Fibroblast of pulmonary artery (primary cell): Measurements from ENCODE around the gene C7orf57.
"Not testable (repeated sequence)": the region's sequence is repeated elsewhere in the genome, so short reads cannot be mapped to it uniquely, and the experiment has no call there.

Experiments
- DNase-seq: peaks from one replicate; pipeline ENCODE4 v3.0.0-alpha.2; 2010; ENCODE audit warnings: low read depth
- H3K4me3 ChIP-seq: replicated peaks from 2 replicates; pipeline ENCODE4 v1.5.1; 2011; ENCODE audit warnings: low read depth, mild to moderate bottlenecking, control low read depth, low read length, moderate library complexity
- TF ChIP-seq, protein P1 (sequence below): IDR thresholded peaks from 2 replicates; pipeline ENCODE4 v1.5.1; 2011; ENCODE audit warnings: mild to moderate bottlenecking, control low read depth, low read length, inconsistent platforms; ENCODE audit errors: missing control alignments

Gene C7orf57

DNA sequence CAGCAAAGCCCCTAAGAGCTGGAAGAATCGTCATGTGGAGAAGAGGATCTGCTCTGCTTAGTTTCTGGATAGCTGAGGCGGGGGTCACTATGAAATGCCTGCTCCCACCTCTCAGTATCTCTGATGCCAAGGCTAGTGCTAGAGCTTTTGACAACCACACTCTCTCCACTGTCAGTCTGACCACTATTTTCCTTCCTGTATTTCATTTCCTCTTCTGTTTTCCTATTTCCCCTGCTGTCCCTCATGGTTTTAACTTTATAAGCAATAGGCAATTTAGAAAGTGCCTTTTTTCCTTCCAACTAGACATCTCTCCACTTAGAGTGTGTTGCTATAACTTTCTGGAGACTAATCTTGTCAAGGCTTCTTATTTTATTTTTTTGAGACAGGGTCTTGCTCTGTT lies 23.6 kb downstream of the C7orf57 start:
- H3K4me3 ChIP-seq: no peak overlapping the region
- TF ChIP-seq, protein P1, sequence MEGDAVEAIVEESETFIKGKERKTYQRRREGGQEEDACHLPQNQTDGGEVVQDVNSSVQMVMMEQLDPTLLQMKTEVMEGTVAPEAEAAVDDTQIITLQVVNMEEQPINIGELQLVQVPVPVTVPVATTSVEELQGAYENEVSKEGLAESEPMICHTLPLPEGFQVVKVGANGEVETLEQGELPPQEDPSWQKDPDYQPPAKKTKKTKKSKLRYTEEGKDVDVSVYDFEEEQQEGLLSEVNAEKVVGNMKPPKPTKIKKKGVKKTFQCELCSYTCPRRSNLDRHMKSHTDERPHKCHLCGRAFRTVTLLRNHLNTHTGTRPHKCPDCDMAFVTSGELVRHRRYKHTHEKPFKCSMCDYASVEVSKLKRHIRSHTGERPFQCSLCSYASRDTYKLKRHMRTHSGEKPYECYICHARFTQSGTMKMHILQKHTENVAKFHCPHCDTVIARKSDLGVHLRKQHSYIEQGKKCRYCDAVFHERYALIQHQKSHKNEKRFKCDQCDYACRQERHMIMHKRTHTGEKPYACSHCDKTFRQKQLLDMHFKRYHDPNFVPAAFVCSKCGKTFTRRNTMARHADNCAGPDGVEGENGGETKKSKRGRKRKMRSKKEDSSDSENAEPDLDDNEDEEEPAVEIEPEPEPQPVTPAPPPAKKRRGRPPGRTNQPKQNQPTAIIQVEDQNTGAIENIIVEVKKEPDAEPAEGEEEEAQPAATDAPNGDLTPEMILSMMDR: no peak
- no peak for DNase-seq

DNA sequence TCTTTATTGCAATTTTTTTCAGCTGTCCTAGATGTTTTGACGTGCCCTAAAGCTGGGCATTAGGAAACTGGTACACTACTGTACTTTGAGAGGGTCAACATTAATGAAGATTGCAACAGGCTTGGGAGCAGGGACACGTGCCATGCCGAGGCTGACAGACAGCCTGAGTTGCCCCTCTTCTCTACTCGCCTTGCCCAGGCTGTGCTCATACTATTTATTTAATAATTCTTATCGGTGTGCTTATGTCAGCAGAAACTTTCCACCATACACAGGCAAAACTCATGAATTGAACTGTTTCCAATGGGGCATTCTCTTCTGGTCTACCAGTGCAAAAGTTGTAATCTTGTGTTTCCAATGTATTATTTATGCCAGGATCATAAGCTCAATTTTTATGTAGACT lies 24.4 kb downstream of the C7orf57 start:
- TF ChIP-seq, protein P1: no peak
- DNase-seq: no peak
- H3K4me3 ChIP-seq: no peak overlapping the region

DNA sequence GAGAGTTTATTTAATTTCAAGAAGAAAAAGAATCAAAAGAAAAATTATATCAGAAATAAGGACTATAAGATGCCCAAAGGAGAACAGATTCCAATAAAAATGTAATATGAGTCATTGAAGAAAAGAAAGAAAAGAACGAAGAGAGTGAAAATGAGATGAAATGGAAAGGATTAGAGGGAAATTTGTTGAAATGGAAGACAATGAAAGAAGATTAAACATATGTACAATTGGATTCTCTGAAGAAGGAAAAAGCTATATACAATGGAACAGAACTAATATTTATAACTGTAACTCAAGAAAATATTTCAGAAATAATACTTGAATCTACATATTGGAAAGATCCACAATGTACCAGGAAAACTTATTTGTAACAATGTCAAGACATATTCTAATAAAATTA lies 28.6 kb downstream of the C7orf57 start:
- DNase-seq: no peak
- H3K4me3 ChIP-seq: no peak overlapping the region
- TF ChIP-seq, protein P1: no peak

DNA sequence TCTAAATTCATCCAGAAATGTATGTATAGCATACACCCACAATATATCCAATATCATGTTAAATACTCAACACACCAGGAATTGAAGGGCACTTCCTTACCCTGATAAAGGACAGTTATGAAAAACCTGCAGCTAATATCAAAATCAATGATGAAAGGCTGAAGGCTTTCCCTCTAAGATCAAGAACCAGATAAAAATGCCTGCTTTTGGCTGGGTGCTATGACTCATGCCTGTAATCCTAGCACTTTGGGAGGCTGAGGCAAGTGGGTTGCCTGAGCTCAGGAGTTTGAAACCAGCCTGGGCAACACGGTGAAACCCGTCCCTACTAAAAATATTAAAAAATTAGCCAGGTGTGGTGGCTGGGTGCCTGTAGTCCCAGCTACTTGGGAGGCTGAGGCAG lies 32.1 kb downstream of the C7orf57 start:
- no peak overlapping the region for H3K4me3 ChIP-seq
- TF ChIP-seq, protein P1: no peak
- no peak for DNase-seq

DNA sequence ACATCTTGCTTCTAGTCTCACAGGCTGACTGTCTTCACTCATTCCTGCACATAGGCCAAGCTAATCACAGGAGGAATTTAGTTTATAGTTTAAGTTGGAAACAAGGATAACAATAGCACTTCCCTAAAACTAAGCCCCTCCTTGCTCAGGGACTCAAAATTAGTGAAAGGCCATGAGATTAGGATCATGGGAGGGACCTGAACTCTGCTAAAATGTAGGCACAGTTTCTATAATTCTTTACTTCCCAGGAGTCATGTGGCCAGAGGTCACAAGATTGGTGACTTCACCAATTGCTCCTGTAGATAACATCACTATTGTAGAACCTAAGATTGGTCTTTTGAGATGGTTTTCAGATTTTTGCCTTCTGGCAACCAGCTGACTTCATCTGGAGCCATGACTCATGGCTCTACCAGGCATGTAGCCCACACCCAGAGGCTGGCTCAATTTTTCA lies 38.9 kb downstream of the C7orf57 start:
- DNase-seq: no peak
- TF ChIP-seq, protein P1: no peak
- no peak overlapping the region for H3K4me3 ChIP-seq

DNA sequence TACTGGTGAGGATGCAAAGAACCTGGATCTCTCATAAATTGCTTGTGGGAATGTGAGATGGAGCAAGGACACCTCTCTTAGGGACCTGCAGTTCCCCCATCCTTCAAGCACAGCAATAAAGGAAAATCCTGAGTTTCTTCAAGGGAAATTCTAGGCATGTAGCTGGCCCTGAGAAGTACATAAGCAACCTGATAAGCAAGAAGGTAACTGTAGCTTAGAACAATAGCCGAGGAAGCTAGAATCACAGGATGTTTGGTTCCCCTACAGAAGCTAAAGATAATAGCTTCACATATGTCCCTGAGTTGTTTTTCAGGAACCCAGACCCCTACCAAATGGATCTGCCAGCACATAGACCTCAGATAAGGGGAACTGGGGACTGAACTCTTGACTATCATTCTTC lies 42.1 kb downstream of the C7orf57 start:
- TF ChIP-seq, protein P1: no peak
- no peak for DNase-seq
- no peak overlapping the region for H3K4me3 ChIP-seq

DNA sequence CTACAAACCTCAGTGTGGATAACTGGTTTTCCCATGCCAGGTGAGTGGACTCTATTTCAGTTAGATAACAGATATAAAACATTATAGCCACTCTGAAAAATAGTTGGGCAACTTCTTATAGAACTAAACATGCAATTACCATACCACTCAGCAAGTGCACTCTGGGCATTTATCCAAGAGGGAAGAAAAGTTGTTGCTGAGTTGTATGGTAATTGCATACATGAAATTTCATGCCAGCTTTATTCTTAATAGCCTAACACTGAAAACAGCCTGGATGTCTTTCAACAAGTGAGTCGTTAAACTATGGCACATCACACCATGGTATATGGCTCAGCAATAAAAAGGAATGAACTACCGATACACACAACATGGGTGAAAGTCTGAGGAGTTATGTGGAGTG lies 43.1 kb downstream of the C7orf57 start:
- no peak overlapping the region for H3K4me3 ChIP-seq
- TF ChIP-seq, protein P1: no peak
- no peak for DNase-seq

DNA sequence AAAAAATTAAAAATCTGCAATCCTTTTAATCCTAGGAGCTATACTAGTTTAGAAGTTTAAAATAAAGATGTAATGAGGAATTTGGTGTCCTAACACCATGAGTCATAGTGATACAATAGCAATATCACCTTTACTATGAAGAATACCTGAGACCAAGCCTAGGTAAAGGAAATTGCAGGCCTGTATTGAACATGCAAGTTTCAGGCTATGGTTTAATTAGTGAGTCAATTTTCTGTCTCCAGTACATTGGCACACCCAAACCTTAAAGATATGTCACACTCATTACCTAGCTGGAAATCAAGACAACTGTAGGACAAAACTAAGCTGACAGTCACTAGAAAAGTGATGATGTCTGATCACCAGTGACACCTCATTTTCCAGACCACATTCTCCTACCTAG lies 47.0 kb downstream of the C7orf57 start:
- not testable (repeated sequence) for DNase-seq, H3K4me3 ChIP-seq
